ENCODE data around the gene PDZD7. TPM values are rescaled to one million over a fixed set of nuclear protein-coding genes. Genes with fewer than 3 reads are reported as not detected.

PDZD7 gene
- total and polyA plus RNA-seq, 2 of the 8 experiments (the other 6 are each of a cell fraction or from before 2014, with no cell fraction given), result 0.88 to 1.6 TPM

DNA sequence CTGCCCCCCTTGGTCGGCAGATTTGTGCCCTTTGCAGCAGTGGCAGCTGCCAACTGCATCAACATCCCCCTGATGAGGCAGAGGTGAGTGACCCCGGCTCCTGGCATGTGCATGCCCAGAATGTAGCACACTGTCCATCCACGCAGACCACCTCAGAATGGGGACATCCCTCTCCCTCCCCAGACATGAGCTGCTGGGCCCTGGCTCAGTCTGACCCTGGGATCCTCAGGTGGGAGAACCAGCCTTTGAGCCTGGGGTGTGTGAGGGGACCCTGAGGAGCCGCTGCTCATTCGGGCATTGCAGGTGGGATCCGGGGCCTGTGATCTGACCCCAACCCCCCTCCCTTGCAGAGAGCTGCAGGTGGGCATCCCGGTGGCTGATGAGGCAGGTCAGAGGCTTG lies 5.8 kb upstream of the PDZD7 start (continued):
- TF ChIP-seq, protein P1, sequence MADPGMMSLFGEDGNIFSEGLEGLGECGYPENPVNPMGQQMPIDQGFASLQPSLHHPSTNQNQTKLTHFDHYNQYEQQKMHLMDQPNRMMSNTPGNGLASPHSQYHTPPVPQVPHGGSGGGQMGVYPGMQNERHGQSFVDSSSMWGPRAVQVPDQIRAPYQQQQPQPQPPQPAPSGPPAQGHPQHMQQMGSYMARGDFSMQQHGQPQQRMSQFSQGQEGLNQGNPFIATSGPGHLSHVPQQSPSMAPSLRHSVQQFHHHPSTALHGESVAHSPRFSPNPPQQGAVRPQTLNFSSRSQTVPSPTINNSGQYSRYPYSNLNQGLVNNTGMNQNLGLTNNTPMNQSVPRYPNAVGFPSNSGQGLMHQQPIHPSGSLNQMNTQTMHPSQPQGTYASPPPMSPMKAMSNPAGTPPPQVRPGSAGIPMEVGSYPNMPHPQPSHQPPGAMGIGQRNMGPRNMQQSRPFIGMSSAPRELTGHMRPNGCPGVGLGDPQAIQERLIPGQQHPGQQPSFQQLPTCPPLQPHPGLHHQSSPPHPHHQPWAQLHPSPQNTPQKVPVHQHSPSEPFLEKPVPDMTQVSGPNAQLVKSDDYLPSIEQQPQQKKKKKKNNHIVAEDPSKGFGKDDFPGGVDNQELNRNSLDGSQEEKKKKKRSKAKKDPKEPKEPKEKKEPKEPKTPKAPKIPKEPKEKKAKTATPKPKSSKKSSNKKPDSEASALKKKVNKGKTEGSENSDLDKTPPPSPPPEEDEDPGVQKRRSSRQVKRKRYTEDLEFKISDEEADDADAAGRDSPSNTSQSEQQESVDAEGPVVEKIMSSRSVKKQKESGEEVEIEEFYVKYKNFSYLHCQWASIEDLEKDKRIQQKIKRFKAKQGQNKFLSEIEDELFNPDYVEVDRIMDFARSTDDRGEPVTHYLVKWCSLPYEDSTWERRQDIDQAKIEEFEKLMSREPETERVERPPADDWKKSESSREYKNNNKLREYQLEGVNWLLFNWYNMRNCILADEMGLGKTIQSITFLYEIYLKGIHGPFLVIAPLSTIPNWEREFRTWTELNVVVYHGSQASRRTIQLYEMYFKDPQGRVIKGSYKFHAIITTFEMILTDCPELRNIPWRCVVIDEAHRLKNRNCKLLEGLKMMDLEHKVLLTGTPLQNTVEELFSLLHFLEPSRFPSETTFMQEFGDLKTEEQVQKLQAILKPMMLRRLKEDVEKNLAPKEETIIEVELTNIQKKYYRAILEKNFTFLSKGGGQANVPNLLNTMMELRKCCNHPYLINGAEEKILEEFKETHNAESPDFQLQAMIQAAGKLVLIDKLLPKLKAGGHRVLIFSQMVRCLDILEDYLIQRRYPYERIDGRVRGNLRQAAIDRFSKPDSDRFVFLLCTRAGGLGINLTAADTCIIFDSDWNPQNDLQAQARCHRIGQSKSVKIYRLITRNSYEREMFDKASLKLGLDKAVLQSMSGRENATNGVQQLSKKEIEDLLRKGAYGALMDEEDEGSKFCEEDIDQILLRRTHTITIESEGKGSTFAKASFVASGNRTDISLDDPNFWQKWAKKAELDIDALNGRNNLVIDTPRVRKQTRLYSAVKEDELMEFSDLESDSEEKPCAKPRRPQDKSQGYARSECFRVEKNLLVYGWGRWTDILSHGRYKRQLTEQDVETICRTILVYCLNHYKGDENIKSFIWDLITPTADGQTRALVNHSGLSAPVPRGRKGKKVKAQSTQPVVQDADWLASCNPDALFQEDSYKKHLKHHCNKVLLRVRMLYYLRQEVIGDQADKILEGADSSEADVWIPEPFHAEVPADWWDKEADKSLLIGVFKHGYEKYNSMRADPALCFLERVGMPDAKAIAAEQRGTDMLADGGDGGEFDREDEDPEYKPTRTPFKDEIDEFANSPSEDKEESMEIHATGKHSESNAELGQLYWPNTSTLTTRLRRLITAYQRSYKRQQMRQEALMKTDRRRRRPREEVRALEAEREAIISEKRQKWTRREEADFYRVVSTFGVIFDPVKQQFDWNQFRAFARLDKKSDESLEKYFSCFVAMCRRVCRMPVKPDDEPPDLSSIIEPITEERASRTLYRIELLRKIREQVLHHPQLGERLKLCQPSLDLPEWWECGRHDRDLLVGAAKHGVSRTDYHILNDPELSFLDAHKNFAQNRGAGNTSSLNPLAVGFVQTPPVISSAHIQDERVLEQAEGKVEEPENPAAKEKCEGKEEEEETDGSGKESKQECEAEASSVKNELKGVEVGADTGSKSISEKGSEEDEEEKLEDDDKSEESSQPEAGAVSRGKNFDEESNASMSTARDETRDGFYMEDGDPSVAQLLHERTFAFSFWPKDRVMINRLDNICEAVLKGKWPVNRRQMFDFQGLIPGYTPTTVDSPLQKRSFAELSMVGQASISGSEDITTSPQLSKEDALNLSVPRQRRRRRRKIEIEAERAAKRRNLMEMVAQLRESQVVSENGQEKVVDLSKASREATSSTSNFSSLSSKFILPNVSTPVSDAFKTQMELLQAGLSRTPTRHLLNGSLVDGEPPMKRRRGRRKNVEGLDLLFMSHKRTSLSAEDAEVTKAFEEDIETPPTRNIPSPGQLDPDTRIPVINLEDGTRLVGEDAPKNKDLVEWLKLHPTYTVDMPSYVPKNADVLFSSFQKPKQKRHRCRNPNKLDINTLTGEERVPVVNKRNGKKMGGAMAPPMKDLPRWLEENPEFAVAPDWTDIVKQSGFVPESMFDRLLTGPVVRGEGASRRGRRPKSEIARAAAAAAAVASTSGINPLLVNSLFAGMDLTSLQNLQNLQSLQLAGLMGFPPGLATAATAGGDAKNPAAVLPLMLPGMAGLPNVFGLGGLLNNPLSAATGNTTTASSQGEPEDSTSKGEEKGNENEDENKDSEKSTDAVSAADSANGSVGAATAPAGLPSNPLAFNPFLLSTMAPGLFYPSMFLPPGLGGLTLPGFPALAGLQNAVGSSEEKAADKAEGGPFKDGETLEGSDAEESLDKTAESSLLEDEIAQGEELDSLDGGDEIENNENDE (IDR thresholded peaks at IDR 0.05; ENCODE audit: insufficient replicate concordance, low read length), result no peak
- TF ChIP-seq JUND (IDR thresholded peaks at IDR 0.05; ENCODE audit: low read length), result no peak
- TF ChIP-seq SAP30 (IDR thresholded peaks at IDR 0.05; ENCODE audit: insufficient read depth, insufficient replicate concordance, low read length), result no peak
- TF ChIP-seq, protein P2, sequence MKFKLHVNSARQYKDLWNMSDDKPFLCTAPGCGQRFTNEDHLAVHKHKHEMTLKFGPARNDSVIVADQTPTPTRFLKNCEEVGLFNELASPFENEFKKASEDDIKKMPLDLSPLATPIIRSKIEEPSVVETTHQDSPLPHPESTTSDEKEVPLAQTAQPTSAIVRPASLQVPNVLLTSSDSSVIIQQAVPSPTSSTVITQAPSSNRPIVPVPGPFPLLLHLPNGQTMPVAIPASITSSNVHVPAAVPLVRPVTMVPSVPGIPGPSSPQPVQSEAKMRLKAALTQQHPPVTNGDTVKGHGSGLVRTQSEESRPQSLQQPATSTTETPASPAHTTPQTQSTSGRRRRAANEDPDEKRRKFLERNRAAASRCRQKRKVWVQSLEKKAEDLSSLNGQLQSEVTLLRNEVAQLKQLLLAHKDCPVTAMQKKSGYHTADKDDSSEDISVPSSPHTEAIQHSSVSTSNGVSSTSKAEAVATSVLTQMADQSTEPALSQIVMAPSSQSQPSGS (IDR thresholded peaks at IDR 0.05; ENCODE audit: low read length), result no peak

Data from H1 (cell line).